ENCODE measurements around the gene LBR. TPM values are rescaled to one million over a fixed set of nuclear protein-coding genes. Genes with fewer than 3 reads are reported as not detected.
A peak's percentile ranks its signal among the peaks of the same experiment; 100 is the strongest.
"Not testable (repeated sequence)": the region's sequence is repeated elsewhere in the genome, so short reads cannot be mapped to it uniquely, and the experiment has no call there.

The LBR gene
- total and polyA plus RNA-seq, 8 donors, result 12.3 to 31.6 (median 18.5) TPM

DNA sequence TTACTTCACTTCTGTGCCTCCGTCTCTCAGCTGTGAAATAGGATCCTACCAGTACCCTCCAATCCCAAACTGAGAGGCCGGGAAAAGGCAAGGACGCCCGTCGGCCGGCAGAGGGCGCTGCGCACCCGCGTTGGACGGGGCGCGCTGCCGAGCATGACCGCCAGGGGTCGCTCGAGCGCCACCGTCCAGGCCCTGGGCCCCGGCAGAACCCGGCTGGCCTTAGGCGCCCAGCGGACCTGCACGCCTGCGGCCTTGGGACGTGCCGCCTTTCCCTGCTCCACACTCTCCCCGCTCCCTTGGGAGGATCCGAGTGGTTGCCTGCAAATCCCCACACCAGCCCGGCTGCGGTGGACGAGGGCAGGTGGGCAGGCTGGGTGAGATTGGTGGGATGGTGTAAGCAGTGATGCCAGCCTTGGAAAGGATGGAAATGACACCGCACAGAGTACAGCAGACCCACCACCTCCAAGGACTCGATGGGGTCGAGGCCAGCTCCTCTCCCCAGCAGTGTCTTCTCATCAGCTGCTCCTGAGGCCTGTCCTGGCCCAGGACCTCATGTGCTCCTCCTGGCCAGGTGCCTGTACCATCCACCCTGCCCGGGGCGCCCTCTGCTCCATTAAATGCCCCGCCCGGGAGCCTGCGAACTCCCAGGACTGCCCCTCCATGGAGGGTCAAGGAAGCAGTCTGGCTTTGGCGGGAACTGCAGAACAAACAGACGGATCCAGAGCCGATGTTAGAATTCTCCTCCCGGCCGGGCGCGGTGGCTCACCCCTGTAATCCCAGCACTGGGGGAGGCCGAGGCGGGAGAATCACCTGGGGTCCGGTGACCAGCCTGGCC is 47.4 kb upstream of the LBR start:
- H3K36me3 ChIP-seq, result no peaks in the 10 kb centered on the region
- no peaks in the 10 kb centered on the region for H3K27me3 ChIP-seq
- H3K4me1 ChIP-seq, result no peaks in the 10 kb centered on the region
- intact Hi-C loops (cut with DNase I), result loop anchor here (5.0 to 10.0 kb wide), 5 partner anchors 300 to 502 kb away; partner anchors contain the start of gene SRP9 (in 1 of the 3)
- WGBS, 2 donors, result 24 to 25% methylated on average over 49 to 50 of the region's 50 CpGs
- no peaks in the 10 kb centered on the region for H3K9me3 ChIP-seq
- ATAC-seq (peak; percentile 88 to 99 (median 98)), FAIRE-seq (no peak), DNase-seq (peak; percentile 40 to 91 (median 80))
- H3K27ac ChIP-seq, result no peak overlapping the region
- TF ChIP-seq, protein P1, sequence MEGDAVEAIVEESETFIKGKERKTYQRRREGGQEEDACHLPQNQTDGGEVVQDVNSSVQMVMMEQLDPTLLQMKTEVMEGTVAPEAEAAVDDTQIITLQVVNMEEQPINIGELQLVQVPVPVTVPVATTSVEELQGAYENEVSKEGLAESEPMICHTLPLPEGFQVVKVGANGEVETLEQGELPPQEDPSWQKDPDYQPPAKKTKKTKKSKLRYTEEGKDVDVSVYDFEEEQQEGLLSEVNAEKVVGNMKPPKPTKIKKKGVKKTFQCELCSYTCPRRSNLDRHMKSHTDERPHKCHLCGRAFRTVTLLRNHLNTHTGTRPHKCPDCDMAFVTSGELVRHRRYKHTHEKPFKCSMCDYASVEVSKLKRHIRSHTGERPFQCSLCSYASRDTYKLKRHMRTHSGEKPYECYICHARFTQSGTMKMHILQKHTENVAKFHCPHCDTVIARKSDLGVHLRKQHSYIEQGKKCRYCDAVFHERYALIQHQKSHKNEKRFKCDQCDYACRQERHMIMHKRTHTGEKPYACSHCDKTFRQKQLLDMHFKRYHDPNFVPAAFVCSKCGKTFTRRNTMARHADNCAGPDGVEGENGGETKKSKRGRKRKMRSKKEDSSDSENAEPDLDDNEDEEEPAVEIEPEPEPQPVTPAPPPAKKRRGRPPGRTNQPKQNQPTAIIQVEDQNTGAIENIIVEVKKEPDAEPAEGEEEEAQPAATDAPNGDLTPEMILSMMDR (IDR thresholded peaks at IDR 0.05), result peak; percentile 100
- H3K4me3 ChIP-seq, result no peak overlapping the region

DNA sequence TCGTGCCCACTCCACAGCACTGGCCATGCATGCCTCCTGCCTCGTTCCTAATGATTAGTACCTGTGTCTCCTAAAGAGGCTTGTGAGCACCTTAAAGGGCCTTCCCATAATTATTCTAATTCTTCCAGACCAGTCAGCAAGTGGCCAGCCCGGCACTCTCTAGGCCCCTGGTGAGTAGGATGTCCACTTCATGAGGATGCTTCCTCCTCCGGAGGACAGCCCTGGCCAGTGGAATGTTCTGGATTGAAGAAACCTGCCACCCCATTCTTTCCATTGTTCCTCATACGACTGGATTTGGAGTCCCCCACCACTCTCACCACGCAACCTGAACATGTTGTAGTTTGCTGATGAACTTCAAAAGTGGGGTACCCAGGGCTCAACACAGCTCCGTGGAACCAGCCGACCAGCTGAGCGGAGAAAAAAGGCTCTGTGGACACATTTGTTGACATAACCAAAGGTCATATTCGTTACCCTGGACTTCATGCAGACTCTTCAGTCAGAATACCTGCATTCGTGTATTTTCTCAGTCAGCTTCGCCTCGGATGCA is 46.7 kb upstream of the LBR start:
- DNase-seq, result no peak
- Histone ChIP-seq H3K27me3 (no peaks in the 10 kb centered on the region), H3K36me3 (no peaks in the 10 kb centered on the region), H3K9me3 (no peaks in the 10 kb centered on the region), H3K4me3 (no peak overlapping the region), H3K4me1 (no peaks in the 10 kb centered on the region), H3K27ac (no peak overlapping the region)
- TF ChIP-seq, protein P1 (IDR thresholded peaks at IDR 0.05), result no peak
- FAIRE-seq, result no peak
- intact Hi-C loops (cut with DNase I), result loop anchor here in 2 of 3 donors (10.0 kb wide), 2 partner anchors 300 to 500 kb away; partner anchors contain the start of gene SRP9 (in 1 of the 2)
- no peak for ATAC-seq
- WGBS, 2 donors, result 31 to 33% methylated on average over 13 of the region's 13 CpGs

DNA sequence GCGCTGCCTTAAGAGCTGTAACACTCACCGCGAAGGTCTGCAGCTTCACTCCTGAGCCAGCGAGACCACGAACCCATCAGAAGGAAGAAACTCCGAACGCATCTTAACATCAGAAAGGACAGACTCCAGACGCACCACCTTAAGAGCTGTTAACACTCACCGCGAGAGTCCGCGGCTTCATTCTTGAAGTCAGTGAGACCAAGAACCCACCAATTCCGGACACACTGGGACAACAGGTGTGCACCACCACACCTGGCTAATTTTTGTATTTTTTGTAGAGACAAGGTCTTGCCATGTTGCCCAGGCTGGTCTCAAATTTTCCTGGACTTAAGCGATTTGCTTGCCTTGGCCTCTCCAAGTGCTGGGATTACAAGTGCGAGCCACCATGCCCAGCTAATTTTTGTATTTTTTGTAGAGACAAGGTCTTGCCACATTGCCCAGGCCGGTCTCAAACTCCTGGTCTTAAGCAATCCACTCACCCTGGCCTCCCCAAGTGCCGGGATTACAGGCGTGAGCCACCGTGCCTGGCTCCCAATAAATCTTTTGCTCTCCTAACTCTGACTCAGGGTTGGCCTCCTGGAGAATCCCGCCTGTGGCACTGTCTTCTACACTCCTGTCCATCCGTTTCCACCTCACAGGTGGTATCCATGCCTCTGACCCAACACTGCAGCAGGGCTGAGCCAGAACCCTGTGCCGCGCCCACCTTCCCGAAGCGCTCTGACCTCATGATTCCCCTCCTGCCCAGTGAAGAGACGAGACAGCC is 46.0 kb upstream of the LBR start:
- H3K27me3 ChIP-seq, H3K27ac ChIP-seq, H3K4me3 ChIP-seq, FAIRE-seq, H3K9me3 ChIP-seq, ATAC-seq, H3K4me1 ChIP-seq, H3K36me3 ChIP-seq: not testable (repeated sequence)
- intact Hi-C loops (cut with DNase I), result loop anchor here in 2 of 3 donors (10.0 kb wide), 2 partner anchors 301 to 501 kb away; partner anchors contain the start of gene SRP9 (in 1 of the 2)
- 88% methylated on average over 25 to 26 of the region's 26 CpGs for WGBS, 2 donors
- peak in 3 of 6 donors; percentile 11 to 46 (median 12) for DNase-seq

DNA sequence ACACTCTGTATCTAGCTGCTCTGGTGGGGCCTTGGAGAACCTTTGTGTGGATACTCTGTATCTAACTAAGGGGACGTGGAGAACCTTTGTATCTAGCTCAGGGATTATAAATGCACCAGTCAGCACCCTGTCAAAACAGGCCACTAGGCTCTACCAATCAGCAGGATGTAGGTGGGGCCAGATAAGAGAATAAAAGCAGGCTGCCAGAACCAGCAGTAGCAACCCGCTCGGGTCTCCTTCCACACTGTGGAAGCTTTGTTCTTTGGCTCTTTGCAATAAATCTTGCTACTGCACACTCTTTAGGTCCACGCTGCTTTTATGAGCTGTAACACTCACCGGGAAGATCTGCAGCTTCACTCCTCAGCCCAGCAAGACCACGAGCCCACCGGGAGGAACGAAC is 45.4 kb upstream of the LBR start:
- DNase-seq, result peak in 2 of 6 donors; percentile 6 to 8
- ATAC-seq, H3K4me1 ChIP-seq, H3K27ac ChIP-seq, H3K36me3 ChIP-seq, H3K27me3 ChIP-seq, H3K9me3 ChIP-seq, FAIRE-seq, H3K4me3 ChIP-seq: not testable (repeated sequence)
- intact Hi-C loops (cut with DNase I), result loop anchor here in 2 of 3 donors (10.0 kb wide), 2 partner anchors 302 to 502 kb away; partner anchors contain the start of gene SRP9 (in 1 of the 2)
- WGBS, 2 donors, result 71 to 73% methylated on average over 8 of the region's 8 CpGs

DNA sequence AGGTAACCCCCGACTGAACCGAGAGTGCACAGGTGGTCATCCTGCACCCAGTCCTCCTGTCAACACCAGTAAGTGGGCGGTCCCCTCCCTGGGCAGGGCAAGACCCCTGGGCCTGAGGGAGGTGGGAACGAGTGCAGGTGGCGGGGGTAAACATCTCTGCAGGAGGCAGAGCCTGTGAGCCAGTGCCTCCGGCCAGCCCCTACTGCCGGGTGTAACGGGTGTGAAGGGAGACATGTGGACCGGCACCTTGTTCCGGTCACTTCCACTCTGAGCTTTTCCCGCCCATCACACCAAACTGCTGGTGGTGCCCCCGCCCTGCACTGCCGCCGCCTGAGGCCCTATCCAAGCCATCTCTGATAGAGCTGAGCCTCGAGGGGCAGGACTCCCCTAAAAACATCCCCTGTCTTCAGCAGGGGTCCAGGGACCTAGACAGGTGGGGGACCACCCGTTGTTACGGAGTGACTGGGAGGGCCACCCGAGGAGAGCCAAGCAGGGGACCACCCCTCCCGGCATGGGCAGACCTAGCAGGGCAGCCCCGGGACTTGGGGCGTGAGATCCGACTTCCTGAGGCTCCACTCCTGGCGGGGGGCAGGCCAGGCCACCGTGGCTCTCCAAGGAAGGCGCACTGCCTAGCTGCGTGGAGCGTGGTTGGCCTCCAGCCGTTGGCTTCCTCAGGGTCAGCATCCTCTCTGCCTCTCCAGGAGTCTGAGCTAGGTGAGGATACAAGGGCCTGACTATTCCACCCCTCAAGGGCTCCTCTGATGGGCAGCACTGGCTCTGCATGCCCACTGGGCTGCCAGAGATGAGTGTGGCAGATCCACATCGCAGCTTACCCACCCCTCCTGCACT is 43.8 kb upstream of the LBR start:
- H3K27me3 ChIP-seq, result no peaks in the 10 kb centered on the region
- H3K4me1 ChIP-seq, result no peaks in the 10 kb centered on the region
- ATAC-seq (no peak), DNase-seq (peak in 3 of 6 donors; percentile 9 to 69 (median 11)), FAIRE-seq (no peak)
- TF ChIP-seq, protein P1 (IDR thresholded peaks at IDR 0.05), result no peak
- intact Hi-C loops (cut with DNase I), result loop anchor here in 2 of 3 donors (10.0 kb wide), 2 partner anchors 303 to 503 kb away; partner anchors contain the start of gene SRP9 (in 1 of the 2)
- H3K4me3 ChIP-seq, result no peak overlapping the region
- 69 to 75% methylated on average over 29 of the region's 29 CpGs for WGBS, 2 donors
- no peaks in the 10 kb centered on the region for H3K36me3 ChIP-seq
- H3K9me3 ChIP-seq, result no peaks in the 10 kb centered on the region
- H3K27ac ChIP-seq, result no peak overlapping the region

Measured in pancreas (tissue), 10 donors.